CD4-positive, CD25-positive, alpha-beta regulatory T cell (primary cell): ENCODE measurements around the gene JMJD6. TPM values are rescaled to one million over a fixed set of nuclear protein-coding genes. Genes with fewer than 3 reads are reported as not detected.

Source experiments
- ATAC-seq, 2 donors: fragments of 150-1000 bp; cut with Tn5 transposase; one replicate each; pipeline ENCODE4 v1.10.0; 2021; ENCODE audit warnings: low read depth in 2 of 2, moderate number of reproducible peaks in 2 of 2, moderate library complexity in 1 of 2
- DNase-seq, 3 donors: peaks; one replicate each; pipeline versions ENCODE4 v3.0.0 to v3.0.0-alpha.2; 2012 to 2022; ENCODE audit warnings: mixed read lengths in 1 of 3
- H3K27ac ChIP-seq: one replicate; pipeline ENCODE4 v1.7.0; 2013; ENCODE audit warnings: mild to moderate bottlenecking, low read length; ENCODE audit not compliant: insufficient read depth, poor library complexity, severe bottlenecking
- H3K27me3 ChIP-seq: one replicate; pipeline ENCODE4 v1.7.0; 2013; ENCODE audit warnings: low read length; ENCODE audit not compliant: control insufficient read depth, insufficient read depth
- H3K36me3 ChIP-seq: one replicate; pipeline ENCODE4 v1.7.0; 2013; ENCODE audit warnings: mild to moderate bottlenecking, low read length, moderate library complexity; ENCODE audit not compliant: control insufficient read depth, insufficient read depth
- H3K4me1 ChIP-seq: 2 replicates; pipeline ENCODE4 v1.7.0; 2013; ENCODE audit warnings: mild to moderate bottlenecking, low read length; ENCODE audit not compliant: insufficient read depth, control insufficient read depth, poor library complexity, severe bottlenecking
- H3K4me3 ChIP-seq: one replicate; pipeline ENCODE4 v1.7.0; 2013; ENCODE audit warnings: low read depth, mild to moderate bottlenecking, low read length, moderate library complexity
- H3K9me3 ChIP-seq, 2 experiments: 1 replicate in 1 of 2; 2 replicates in 1 of 2; pipeline ENCODE4 v1.7.0; 2013; ENCODE audit warnings: low read length in 2 of 2, mild to moderate bottlenecking in 1 of 2, moderate library complexity in 1 of 2; ENCODE audit not compliant: control insufficient read depth in 2 of 2
- H3K27ac Mint-ChIP-seq, 3 donors: one replicate each; pipeline ENCODE4 v1.8.0; 2020 to 2022; ENCODE audit warnings: mild to moderate bottlenecking in 3 of 3, mixed read lengths in 3 of 3, moderate library complexity in 2 of 3
- H3K27me3 Mint-ChIP-seq: one replicate; pipeline ENCODE4 v1.8.0; 2022; ENCODE audit warnings: mild to moderate bottlenecking, mixed read lengths
- H3K36me3 Mint-ChIP-seq: one replicate; pipeline ENCODE4 v1.8.0; 2020; ENCODE audit warnings: mixed read lengths
- H3K4me1 Mint-ChIP-seq, 4 donors: one replicate each; pipeline ENCODE4 v1.8.0; 2020 to 2022; ENCODE audit warnings: mixed read lengths in 4 of 4, mild to moderate bottlenecking in 1 of 4
- H3K4me3 Mint-ChIP-seq, 4 donors: one replicate each; pipeline ENCODE4 v1.8.0; 2020 to 2022; ENCODE audit warnings: mild to moderate bottlenecking in 4 of 4, mixed read lengths in 4 of 4, moderate library complexity in 3 of 4
- H3K9me3 Mint-ChIP-seq, 7 donors: one replicate each; pipeline ENCODE4 v1.8.0; 2020 to 2022; ENCODE audit warnings: mixed read lengths in 7 of 7, mild to moderate bottlenecking in 3 of 7, moderate library complexity in 2 of 7
- polyA plus RNA-seq, 4 donors: library from polyadenylated mRNA; unstranded; fragments of 300-500 nt; fragmentation: Illumina TruSeq; gene quantifications; one replicate each; pipeline ENCODE4 v1.2.3, GENCODE V29; 2021
- total RNA-seq: library from RNA; stranded (reverse); gene quantifications from one replicate; pipeline ENCODE4 v1.2.3, GENCODE V29; 2022

Gene JMJD6
- total and polyA plus RNA-seq, 5 donors from 2014 or later = 21.0 to 124 (median 37.0) TPM

DNA sequence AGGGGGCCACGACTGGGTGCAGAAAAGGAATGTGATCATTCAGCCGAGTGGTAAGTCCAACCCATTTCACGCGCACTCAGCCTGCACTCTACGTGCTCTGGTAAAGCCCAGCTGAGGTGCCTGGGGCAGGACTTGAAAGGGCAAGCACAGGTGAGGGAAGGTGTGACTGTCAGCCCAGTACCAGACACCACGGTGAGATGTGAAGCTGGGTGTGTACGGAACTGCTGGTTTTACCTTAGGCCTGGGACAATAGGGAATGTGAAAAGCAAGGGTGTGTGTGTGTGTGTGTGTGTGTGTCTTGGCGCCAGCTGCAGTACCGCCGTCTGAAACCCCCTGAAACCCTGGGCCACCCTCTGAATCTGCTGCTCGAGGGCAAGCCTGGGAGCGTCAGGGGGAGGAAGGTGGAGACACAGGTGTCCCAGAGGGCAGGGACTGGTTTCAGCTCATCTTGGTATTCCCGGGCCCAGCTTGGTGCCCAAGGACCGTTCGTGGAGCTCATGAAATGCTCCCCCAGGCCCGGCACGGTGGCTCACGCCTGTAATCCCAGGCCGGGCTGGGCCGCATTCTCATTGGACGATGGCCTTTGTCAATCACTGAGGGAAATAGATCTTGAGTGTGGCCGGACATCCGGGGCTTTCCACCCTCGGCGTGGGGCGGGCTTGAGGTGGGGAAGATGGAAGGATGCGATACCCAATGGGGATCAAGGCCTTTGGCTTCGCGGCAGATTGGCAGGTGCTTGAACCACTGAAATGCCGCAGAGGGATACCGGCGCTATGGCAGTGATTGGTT is 55.1 kb downstream of the JMJD6 start:
- Histone ChIP-seq H3K9me3 (no peaks in the 10 kb centered on the region), H3K4me1 (peaks cover 19% of the 10 kb centered on the region), H3K36me3 (no peaks in the 10 kb centered on the region), H3K27ac (peak overlapping the region; percentile 80), H3K27me3 (no peaks in the 10 kb centered on the region), H3K4me3 (peak overlapping the region; percentile 97)
- ATAC-seq (peak; percentile 99), DNase-seq (peak; percentile 98 to 100 (median 99))
- Mint-ChIP-seq H3K27me3 (peaks cover 15% of the 10 kb centered on the region), H3K4me1 (peaks cover 16 to 41% (median 23%) of the 10 kb centered on the region in 4 donors), H3K36me3 (no peaks in the 10 kb centered on the region), H3K4me3 (peak overlapping the region; percentile 84 to 97 (median 89)), H3K9me3 (no peaks in the 10 kb centered on the region), H3K27ac (peak overlapping the region; percentile 96 to 99 (median 97))

DNA sequence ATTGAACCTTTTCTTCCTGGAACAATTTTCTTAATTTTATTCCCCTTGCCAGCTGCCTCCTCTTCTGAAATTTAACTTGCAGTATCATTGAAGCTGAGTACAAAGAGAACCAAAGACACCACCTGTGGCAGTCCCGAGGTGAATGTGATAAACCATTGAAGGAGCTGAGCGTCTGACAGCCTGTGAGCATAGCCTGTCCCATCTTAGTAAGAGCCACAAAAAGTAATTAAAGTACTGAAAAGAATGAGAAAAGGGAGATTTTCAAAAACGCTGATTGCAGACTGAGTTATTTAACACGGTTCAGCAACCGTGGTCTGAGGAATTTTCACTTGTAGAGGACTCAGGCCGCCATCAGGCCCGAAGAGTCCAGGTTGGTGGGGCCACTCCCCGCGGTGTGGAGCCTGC is 55.7 kb downstream of the JMJD6 start:
- Mint-ChIP-seq H3K4me3 (peak overlapping the region; percentile 53 to 97 (median 89)), H3K27me3 (peaks cover 15% of the 10 kb centered on the region), H3K9me3 (no peaks in the 10 kb centered on the region), H3K36me3 (no peaks in the 10 kb centered on the region), H3K4me1 (peaks cover 16 to 41% (median 23%) of the 10 kb centered on the region in 4 donors), H3K27ac (peak overlapping the region; percentile 96 to 99 (median 97))
- Histone ChIP-seq H3K27ac (peak overlapping the region; percentile 80), H3K9me3 (no peaks in the 10 kb centered on the region), H3K36me3 (no peaks in the 10 kb centered on the region), H3K4me3 (peak overlapping the region; percentile 0), H3K27me3 (no peaks in the 10 kb centered on the region), H3K4me1 (peaks cover 19% of the 10 kb centered on the region)
- ATAC-seq (no peak), DNase-seq (no peak)

DNA sequence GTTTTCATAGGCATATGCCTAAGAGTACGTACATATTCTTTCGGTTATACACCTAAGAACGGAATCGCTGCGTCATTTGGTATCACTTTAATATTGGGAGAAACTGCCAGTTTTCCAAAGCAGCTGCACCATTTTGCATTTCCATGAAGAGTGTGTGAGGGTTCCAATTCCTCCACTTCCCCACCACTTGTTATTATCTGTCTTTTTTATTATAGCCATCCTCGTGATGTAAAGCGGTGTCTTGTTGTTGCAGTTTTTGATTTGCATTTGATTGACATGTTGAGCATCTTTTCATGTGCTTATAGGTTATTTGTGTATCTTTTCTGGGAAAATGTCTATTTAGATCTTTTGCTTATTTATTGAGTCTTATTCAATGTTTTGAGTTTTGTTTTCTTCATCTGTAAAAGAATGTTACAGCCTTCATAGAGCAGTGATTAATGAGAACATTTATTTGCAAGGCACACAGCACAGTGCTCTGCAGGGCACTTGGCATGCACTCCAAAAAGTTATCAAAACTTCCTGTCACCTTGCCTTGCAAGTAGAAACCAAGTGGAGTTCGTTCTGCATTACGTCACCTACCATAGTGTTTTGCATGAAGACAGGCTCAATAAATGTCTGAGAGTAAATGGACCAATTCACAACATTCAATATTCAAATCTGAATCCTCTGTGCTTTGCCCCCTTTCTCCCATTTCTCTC is 56.2 kb downstream of the JMJD6 start:
- H3K27ac Mint-ChIP-seq = peak overlapping the region; percentile 29 to 97 (median 96)
- Histone ChIP-seq H3K4me1 (peaks cover 19% of the 10 kb centered on the region), H3K4me3 (peak overlapping the region; percentile 0), H3K36me3 (no peaks in the 10 kb centered on the region), H3K27me3 (no peaks in the 10 kb centered on the region), H3K9me3 (no peaks in the 10 kb centered on the region), H3K27ac (peak overlapping the region; percentile 80)
- H3K27me3 Mint-ChIP-seq = peaks cover 15% of the 10 kb centered on the region
- ATAC-seq (no peak), DNase-seq (peak in 2 of 3 donors; percentile 45 to 75)
- peaks cover 16 to 41% (median 23%) of the 10 kb centered on the region in 4 donors for H3K4me1 Mint-ChIP-seq
- no peaks in the 10 kb centered on the region for H3K9me3 Mint-ChIP-seq
- H3K4me3 Mint-ChIP-seq = peak overlapping the region; percentile 53 to 97 (median 89)
- H3K36me3 Mint-ChIP-seq = no peaks in the 10 kb centered on the region

Other genes with a start within 250 kb of the JMJD6 start
- gene RHBDF2, start 225.2 kb downstream of the JMJD6 start, total RNA-seq = 23.8 TPM
- 1 to 10 TPM; 2.5 to 4.5 (median 3.5) TPM for gene RHBDF2, start 225.2 kb downstream of the JMJD6 start, polyA plus RNA-seq
- not detected for gene CYGB, start 188.9 kb downstream of the JMJD6 start, total RNA-seq
- gene CYGB, start 188.9 kb downstream of the JMJD6 start, polyA plus RNA-seq = not detected
- not detected for gene PRCD, start 186.6 kb downstream of the JMJD6 start, total RNA-seq
- under 1 TPM in 1 of 4 donors, not detected in 3; 0.52 TPM for gene PRCD, start 186.6 kb downstream of the JMJD6 start, polyA plus RNA-seq
- gene ST6GALNAC2, start 140.7 kb downstream of the JMJD6 start, total RNA-seq = 0.39 TPM
- gene ST6GALNAC2, start 140.7 kb downstream of the JMJD6 start, polyA plus RNA-seq = under 1 TPM in 2 of 4 donors, not detected in 2; 0.08 to 0.13 TPM
- 8.5 TPM for gene ST6GALNAC1, start 82.8 kb downstream of the JMJD6 start, total RNA-seq
- gene ST6GALNAC1, start 82.8 kb downstream of the JMJD6 start, polyA plus RNA-seq = 1 to 10 TPM in 3 of 4 donors, under 1 TPM in 1; 0.33 to 3.7 (median 1.9) TPM
- gene MXRA7, start 15.6 kb downstream of the JMJD6 start, total RNA-seq = 5.0 TPM
- 1 to 10 TPM; 2.2 to 8.8 (median 5.4) TPM for gene MXRA7, start 15.6 kb downstream of the JMJD6 start, polyA plus RNA-seq
- gene METTL23, start 233 bp upstream of the JMJD6 start, total RNA-seq = 44.1 TPM
- gene METTL23, start 233 bp upstream of the JMJD6 start, polyA plus RNA-seq = 100 to 1,000 TPM; 130 to 175 (median 162) TPM
- 444 TPM for gene SRSF2, start 10.7 kb upstream of the JMJD6 start, total RNA-seq
- 100 to 1,000 TPM in 1 of 4 donors, 10 to 100 TPM in 3; 86.0 to 113 (median 93.7) TPM for gene SRSF2, start 10.7 kb upstream of the JMJD6 start, polyA plus RNA-seq
- 45.6 TPM for gene MFSD11, start 11.5 kb upstream of the JMJD6 start, total RNA-seq
- gene MFSD11, start 11.5 kb upstream of the JMJD6 start, polyA plus RNA-seq = 10 to 100 TPM; 22.3 to 38.5 (median 26.1) TPM
- gene MGAT5B, start 141.8 kb upstream of the JMJD6 start, total RNA-seq = not detected
- not detected for gene MGAT5B, start 141.8 kb upstream of the JMJD6 start, polyA plus RNA-seq